ENCODE results near the gene POLR3A. TPM values are rescaled to one million over a fixed set of nuclear protein-coding genes. Genes with fewer than 3 reads are reported as not detected.
"Not testable (repeated sequence)": the region's sequence is repeated elsewhere in the genome, so short reads cannot be mapped to it uniquely, and the experiment has no call there.

The POLR3A gene
- 10 to 100 TPM; 11.6 to 16.3 TPM for total RNA-seq
- 1 to 10 TPM; 2.5 to 7.1 TPM for polyA plus RNA-seq
- long read RNA-seq, donor 1, partial matches to known transcripts = 5 of 14 reads
- long read RNA-seq, donor 1, other reads (novel, unspliced or antisense) = 9 of 14 reads
- long read RNA-seq, donor 2, full-length matches to known transcripts = 1 of 13 reads
- long read RNA-seq, donor 2, partial matches to known transcripts = 6 of 13 reads
- long read RNA-seq, donor 2, other reads (novel, unspliced or antisense) = 6 of 13 reads

- 0 to 1% methylated on average over 35 of the region's 35 CpGs for WGBS, 2 donors
- peak within 1 kb of the TSS; percentile 30 to 37 for H3K27ac ChIP-seq (ENCODE audit: low read depth in 1 of 2, low read length in 2 of 2)
Measured at GRCh38 chr10:78029269-78030226, at the start of gene POLR3A. Gene POLR3A (minus strand): TSS chr10:78029515. CDS start chr10:78029407, 108 bp downstream.

GRCh38 chr10:78078539-78079330 lies 49.4 kb upstream of the POLR3A start:
- intact Hi-C loops (cut with DNase I) = no loop called here
- Histone ChIP-seq H3K27ac (ENCODE audit: low read depth in 1 of 2, low read length in 2 of 2) (no peak overlapping the region), H3K27me3 (ENCODE audit: control insufficient read depth in 1 of 2, insufficient read depth in 2 of 2, low read length in 1 of 2) (no peaks in the 10 kb centered on the region), H3K36me3 (ENCODE audit: control insufficient read depth in 1 of 2, insufficient read depth in 2 of 2, low read length in 1 of 2) (no peaks in the 10 kb centered on the region), H3K4me3 (ENCODE audit: low read length in 2 of 2) (no peak overlapping the region), H3K4me1 (ENCODE audit: control insufficient read depth in 1 of 2, insufficient read depth in 2 of 2, low read length in 2 of 2) (no peaks in the 10 kb centered on the region), H3K9me3 (ENCODE audit: control insufficient read depth, low read length) (no peaks in the 10 kb centered on the region)
- WGBS, 2 donors = 92 to 94% methylated on average over 4 of the region's 4 CpGs
- DNase-seq (no peak), ATAC-seq (ENCODE audit: low FRiP score) (no peak)

More at GRCh38 chr10:78029269-78030226, at the start of gene POLR3A:
- no peaks in the 10 kb centered on the region for H3K27me3 ChIP-seq (ENCODE audit: control insufficient read depth in 1 of 2, insufficient read depth in 2 of 2, low read length in 1 of 2)
- H3K4me3 ChIP-seq (ENCODE audit: low read length in 2 of 2) = peak within 1 kb of the TSS; percentile 55 to 70
- peaks cover 0 to 7% of the 10 kb centered on the region in 2 donors for H3K4me1 ChIP-seq (ENCODE audit: control insufficient read depth in 1 of 2, insufficient read depth in 2 of 2, low read length in 2 of 2)
- intact Hi-C loops (cut with DNase I) = loop anchor here (2.0 to 5.0 kb wide), 2 partner anchors 182 to 183 kb away; no protein-coding TSS in a partner anchor
- peak; percentile 98 for DNase-seq
- ATAC-seq (ENCODE audit: low FRiP score) = peak; percentile 89
- no peaks in the 10 kb centered on the region for H3K9me3 ChIP-seq (ENCODE audit: control insufficient read depth, low read length)
- H3K36me3 ChIP-seq (ENCODE audit: control insufficient read depth in 1 of 2, insufficient read depth in 2 of 2, low read length in 1 of 2) = peaks cover 3 to 5% of the 10 kb centered on the region in 2 donors

- H3K4me1 ChIP-seq (ENCODE audit: control insufficient read depth in 1 of 2, insufficient read depth in 2 of 2, low read length in 2 of 2); H3K27ac ChIP-seq (ENCODE audit: low read depth in 1 of 2, low read length in 2 of 2); H3K27me3 ChIP-seq (ENCODE audit: control insufficient read depth in 1 of 2, insufficient read depth in 2 of 2, low read length in 1 of 2); H3K4me3 ChIP-seq (ENCODE audit: low read length in 2 of 2); H3K9me3 ChIP-seq (ENCODE audit: control insufficient read depth, low read length); H3K36me3 ChIP-seq (ENCODE audit: control insufficient read depth in 1 of 2, insufficient read depth in 2 of 2, low read length in 1 of 2); intact Hi-C loops (cut with DNase I); ATAC-seq (ENCODE audit: low FRiP score): not testable (repeated sequence)
- 96 to 97% methylated on average over 18 to 29 of the region's 29 CpGs for WGBS, 2 donors
- peak in 1 of 2 donors; percentile 51 for DNase-seq
Measured at GRCh38 chr10:78075806-78076205, 46.5 kb upstream of the POLR3A start.

GRCh38 chr10:78072504-78072903 lies 43.2 kb upstream of the POLR3A start:
- intact Hi-C loops (cut with DNase I) = no loop called here

GRCh38 chr10:78071857-78072179 lies 42.5 kb upstream of the POLR3A start:
- ATAC-seq (ENCODE audit: low FRiP score) (no peak), DNase-seq (peak in 1 of 2 donors; percentile 45)
- Histone ChIP-seq H3K4me1 (ENCODE audit: control insufficient read depth in 1 of 2, insufficient read depth in 2 of 2, low read length in 2 of 2) (no peaks in the 10 kb centered on the region), H3K4me3 (ENCODE audit: low read length in 2 of 2) (no peak overlapping the region), H3K27me3 (ENCODE audit: control insufficient read depth in 1 of 2, insufficient read depth in 2 of 2, low read length in 1 of 2) (no peaks in the 10 kb centered on the region), H3K9me3 (ENCODE audit: control insufficient read depth, low read length) (no peaks in the 10 kb centered on the region), H3K36me3 (ENCODE audit: control insufficient read depth in 1 of 2, insufficient read depth in 2 of 2, low read length in 1 of 2) (no peaks in the 10 kb centered on the region), H3K27ac (ENCODE audit: low read depth in 1 of 2, low read length in 2 of 2) (no peak overlapping the region)
- WGBS, 2 donors = 93 to 94% methylated on average over 4 of the region's 4 CpGs
- intact Hi-C loops (cut with DNase I) = no loop called here

More at GRCh38 chr10:78072504-78072903, 43.2 kb upstream of the POLR3A start:
- Histone ChIP-seq H3K27me3 (ENCODE audit: control insufficient read depth in 1 of 2, insufficient read depth in 2 of 2, low read length in 1 of 2) (no peaks in the 10 kb centered on the region), H3K4me1 (ENCODE audit: control insufficient read depth in 1 of 2, insufficient read depth in 2 of 2, low read length in 2 of 2) (no peaks in the 10 kb centered on the region), H3K36me3 (ENCODE audit: control insufficient read depth in 1 of 2, insufficient read depth in 2 of 2, low read length in 1 of 2) (no peaks in the 10 kb centered on the region), H3K27ac (ENCODE audit: low read depth in 1 of 2, low read length in 2 of 2) (no peak overlapping the region), H3K4me3 (ENCODE audit: low read length in 2 of 2) (no peak overlapping the region), H3K9me3 (ENCODE audit: control insufficient read depth, low read length) (no peaks in the 10 kb centered on the region)
- no peak for DNase-seq
- ATAC-seq (ENCODE audit: low FRiP score) = no peak

- H3K36me3 ChIP-seq (ENCODE audit: control insufficient read depth in 1 of 2, insufficient read depth in 2 of 2, low read length in 1 of 2) = no peaks in the 10 kb centered on the region
- no peak overlapping the region for H3K27ac ChIP-seq (ENCODE audit: low read depth in 1 of 2, low read length in 2 of 2)
- ATAC-seq (ENCODE audit: low FRiP score) (no peak), DNase-seq (peak in 1 of 2 donors; percentile 37)
- H3K9me3 ChIP-seq (ENCODE audit: control insufficient read depth, low read length) = no peaks in the 10 kb centered on the region
- 51 to 67% methylated on average over 4 of the region's 4 CpGs for WGBS, 2 donors
- intact Hi-C loops (cut with DNase I) = no loop called here
- H3K4me3 ChIP-seq (ENCODE audit: low read length in 2 of 2) = no peak overlapping the region
- H3K27me3 ChIP-seq (ENCODE audit: control insufficient read depth in 1 of 2, insufficient read depth in 2 of 2, low read length in 1 of 2) = no peaks in the 10 kb centered on the region
- H3K4me1 ChIP-seq (ENCODE audit: control insufficient read depth in 1 of 2, insufficient read depth in 2 of 2, low read length in 2 of 2) = no peaks in the 10 kb centered on the region
Measured at GRCh38 chr10:78071140-78071856, 42.0 kb upstream of the POLR3A start.

- Histone ChIP-seq H3K4me1 (ENCODE audit: control insufficient read depth in 1 of 2, insufficient read depth in 2 of 2, low read length in 2 of 2) (no peaks in the 10 kb centered on the region), H3K36me3 (ENCODE audit: control insufficient read depth in 1 of 2, insufficient read depth in 2 of 2, low read length in 1 of 2) (no peaks in the 10 kb centered on the region), H3K9me3 (ENCODE audit: control insufficient read depth, low read length) (no peaks in the 10 kb centered on the region), H3K4me3 (ENCODE audit: low read length in 2 of 2) (no peak overlapping the region), H3K27me3 (ENCODE audit: control insufficient read depth in 1 of 2, insufficient read depth in 2 of 2, low read length in 1 of 2) (no peaks in the 10 kb centered on the region), H3K27ac (ENCODE audit: low read depth in 1 of 2, low read length in 2 of 2) (no peak overlapping the region)
- intact Hi-C loops (cut with DNase I) = no loop called here
- no peak for DNase-seq
- no peak for ATAC-seq (ENCODE audit: low FRiP score)
- 91 to 95% methylated on average over 5 of the region's 5 CpGs for WGBS, 2 donors
Measured at GRCh38 chr10:78070726-78071125, 41.4 kb upstream of the POLR3A start.

GRCh38 chr10:78070064-78070463 lies 40.7 kb upstream of the POLR3A start:
- H3K4me3 ChIP-seq (ENCODE audit: low read length in 2 of 2); H3K36me3 ChIP-seq (ENCODE audit: control insufficient read depth in 1 of 2, insufficient read depth in 2 of 2, low read length in 1 of 2); H3K9me3 ChIP-seq (ENCODE audit: control insufficient read depth, low read length); H3K4me1 ChIP-seq (ENCODE audit: control insufficient read depth in 1 of 2, insufficient read depth in 2 of 2, low read length in 2 of 2); H3K27ac ChIP-seq (ENCODE audit: low read depth in 1 of 2, low read length in 2 of 2); ATAC-seq (ENCODE audit: low FRiP score); H3K27me3 ChIP-seq (ENCODE audit: control insufficient read depth in 1 of 2, insufficient read depth in 2 of 2, low read length in 1 of 2); DNase-seq; intact Hi-C loops (cut with DNase I): not testable (repeated sequence)
- 94 to 97% methylated on average over 12 of the region's 12 CpGs for WGBS, 2 donors
